Stimulated activated CD8-positive, alpha-beta memory T cell treated with anti-CD3 and anti-CD28 coated beads, Interleukin-4, amount 100 ng/mL, for 48 hours (primary cell): ENCODE data around the gene UBL7.

ENCODE experiments used
- DNase-seq: peaks from one replicate; pipeline ENCODE4 v3.0.0-alpha.2; 2020

The UBL7 gene

DNA sequence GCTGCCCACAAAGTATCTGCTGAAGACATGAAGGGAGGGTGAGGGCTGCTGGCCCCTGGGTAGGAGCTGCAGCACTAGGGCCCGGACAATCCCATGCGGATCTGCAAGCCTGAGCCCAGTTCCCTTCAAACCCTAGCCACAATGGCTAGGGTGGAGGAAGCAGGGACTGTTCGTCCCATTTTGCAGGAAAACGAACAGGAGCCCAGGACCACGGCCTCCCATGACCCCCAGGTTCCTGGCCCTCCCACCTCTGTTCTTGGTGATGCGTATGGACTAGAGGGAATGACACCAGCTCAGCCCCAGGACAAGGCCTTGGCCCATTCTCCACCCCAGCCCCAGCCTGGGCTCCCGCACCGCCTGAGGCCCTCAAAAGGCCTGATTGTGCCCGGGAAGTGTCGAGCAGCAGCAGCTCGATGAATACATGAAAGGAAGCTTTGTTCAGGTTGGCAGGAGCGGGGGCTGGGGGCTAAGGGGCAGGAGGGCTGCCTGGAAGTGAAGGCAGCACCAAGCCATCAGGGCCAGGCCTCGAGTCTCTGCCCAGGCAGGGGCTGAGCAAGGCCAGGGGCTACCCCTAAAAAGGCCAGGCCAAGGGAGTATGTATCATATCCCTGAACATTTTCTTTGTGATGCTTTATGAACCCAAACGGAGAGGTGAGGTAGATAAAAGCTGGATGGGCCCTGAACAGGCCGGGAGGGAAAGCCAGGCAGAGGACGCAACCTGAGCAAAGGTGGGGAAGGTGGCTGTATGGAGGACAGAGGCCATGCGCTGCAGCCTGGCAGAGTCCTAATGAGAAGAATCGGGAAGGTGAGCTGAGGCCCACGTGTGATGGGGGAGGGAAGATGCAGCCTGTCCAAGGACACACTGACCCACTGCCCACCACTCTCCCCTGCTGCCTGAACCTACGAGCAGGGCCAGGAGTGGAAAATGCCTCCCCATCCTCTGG is 39.4 kb downstream of the UBL7 start:
- no peak for DNase-seq

DNA sequence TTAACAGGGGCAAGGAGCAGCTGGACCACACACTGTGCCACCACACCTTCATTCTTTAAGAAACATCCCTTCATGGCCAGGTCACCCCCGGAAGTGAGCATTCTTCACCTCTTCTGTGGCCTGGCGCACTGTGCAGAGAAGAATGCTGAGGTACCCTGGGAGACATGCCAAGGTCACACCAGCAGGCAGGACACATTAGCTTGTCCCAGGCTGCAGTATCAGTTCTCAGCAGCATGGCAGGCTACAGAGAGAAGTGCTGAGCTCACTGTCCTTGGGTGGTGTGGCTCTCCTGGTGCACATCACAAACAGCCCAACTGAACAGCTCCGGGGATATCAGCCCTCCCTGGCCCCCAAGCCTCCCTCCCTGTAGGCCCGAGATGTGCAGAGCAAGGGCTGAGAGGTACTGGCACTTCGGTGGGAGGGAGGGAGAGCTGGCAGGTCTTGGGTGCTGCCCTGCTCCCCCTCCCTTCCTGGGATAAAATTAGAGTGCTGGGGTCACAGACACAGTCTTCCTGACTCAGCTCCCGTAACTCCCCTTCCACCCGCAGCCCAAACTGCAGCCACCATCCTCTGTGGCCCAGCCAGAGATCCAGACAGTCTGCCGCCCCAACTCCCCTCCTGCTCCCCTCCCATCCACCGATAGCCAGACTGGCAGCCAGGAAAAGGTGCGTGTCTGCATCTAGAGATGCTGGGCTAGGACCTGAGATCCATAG is 40.6 kb downstream of the UBL7 start:
- DNase-seq: no peak

DNA sequence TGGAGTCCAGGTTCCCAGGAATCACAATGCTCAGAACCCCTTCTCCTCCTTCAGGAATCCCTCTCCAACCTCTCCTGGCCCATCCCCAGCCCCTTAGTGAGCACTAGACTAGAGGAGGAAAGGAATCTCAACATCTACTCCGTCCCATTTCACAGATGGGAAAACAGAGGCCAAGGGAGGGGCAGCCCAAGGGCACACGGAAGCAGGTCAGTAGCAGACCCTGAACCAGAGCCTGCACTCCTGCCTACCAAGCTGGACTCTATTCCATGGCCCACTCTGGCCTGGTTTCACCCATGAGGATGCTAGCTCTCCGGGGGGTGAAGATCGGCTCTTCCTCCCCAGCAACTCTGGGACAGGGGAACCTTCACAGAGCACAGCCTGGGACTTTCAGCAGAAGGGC is 41.5 kb downstream of the UBL7 start:
- DNase-seq: no peak

DNA sequence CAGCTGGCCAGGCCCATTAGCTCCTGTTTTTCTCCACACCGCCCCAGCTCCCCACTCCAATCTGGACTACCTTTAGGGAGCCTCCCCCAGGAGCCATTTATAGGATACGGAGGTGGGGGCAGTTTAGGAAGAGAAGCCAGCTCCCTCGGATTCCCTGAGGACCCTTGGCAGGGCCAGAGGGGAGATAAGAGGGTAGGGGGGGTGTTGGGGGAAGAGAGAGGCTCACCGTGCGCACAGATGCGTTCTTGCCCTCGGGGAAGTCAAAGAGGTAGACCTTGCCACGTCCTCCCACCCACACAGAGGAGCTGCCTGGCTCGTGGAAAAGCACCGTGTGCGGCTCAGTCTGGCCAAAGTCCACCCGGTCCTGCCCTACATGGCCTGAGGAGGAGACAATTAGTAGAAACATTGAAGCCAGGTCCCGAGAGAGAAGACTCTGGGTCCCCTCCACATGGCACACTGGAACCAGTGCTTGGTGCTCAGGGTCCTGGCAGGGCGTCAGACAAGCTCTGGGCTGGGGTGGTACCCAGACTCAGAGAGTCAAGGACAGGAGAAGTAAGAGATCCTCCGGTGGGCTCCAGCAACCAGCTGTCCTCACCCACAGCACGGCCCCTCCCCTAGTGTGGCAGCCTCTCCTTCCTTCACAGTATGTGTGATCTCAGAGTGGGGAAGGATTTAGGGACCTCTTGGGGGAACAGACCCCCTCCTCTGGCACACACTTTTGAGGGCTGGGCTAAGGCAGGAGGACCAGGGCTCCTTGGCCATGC is 42.2 kb downstream of the UBL7 start:
- no peak for DNase-seq

DNA sequence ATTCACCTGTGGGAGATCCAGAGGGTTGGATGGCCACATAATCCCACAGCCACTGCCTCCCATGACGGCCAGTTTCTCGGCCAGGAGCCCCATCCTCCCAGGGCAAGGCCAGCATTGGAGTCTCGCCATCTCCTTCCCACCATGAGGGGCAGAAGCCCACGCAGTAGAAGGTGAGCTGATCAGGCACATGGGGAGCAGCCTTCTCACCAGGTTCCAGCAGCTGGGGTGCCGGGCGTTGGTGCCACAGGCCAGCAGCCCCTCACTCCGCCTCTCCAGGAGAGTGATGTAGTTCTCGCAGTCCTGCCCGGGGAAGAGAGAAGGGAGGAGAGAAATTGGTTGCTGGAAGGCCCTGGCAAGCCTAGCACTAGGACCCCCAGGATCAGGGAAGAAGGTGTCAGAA is 43.3 kb downstream of the UBL7 start:
- DNase-seq: no peak

DNA sequence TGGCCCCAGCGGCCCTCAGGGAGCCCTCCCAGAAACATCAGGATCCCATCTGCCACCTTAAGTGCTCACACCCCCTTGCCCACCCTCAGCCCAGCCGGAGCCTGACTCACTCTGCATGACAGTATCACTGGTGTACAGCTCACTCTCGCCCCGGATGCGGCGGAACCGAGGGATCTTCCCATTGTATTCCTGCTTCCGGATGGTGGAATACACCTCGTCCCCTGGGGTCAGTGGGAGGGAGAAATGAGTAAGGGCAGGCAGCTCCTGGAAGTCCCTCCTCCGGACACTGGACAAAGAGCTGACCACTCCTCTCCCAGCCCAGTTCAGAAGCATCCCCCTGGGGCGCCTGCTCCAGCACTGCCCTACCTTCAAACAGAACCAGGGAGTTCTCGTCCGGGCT is 43.7 kb downstream of the UBL7 start:
- no peak for DNase-seq

DNA sequence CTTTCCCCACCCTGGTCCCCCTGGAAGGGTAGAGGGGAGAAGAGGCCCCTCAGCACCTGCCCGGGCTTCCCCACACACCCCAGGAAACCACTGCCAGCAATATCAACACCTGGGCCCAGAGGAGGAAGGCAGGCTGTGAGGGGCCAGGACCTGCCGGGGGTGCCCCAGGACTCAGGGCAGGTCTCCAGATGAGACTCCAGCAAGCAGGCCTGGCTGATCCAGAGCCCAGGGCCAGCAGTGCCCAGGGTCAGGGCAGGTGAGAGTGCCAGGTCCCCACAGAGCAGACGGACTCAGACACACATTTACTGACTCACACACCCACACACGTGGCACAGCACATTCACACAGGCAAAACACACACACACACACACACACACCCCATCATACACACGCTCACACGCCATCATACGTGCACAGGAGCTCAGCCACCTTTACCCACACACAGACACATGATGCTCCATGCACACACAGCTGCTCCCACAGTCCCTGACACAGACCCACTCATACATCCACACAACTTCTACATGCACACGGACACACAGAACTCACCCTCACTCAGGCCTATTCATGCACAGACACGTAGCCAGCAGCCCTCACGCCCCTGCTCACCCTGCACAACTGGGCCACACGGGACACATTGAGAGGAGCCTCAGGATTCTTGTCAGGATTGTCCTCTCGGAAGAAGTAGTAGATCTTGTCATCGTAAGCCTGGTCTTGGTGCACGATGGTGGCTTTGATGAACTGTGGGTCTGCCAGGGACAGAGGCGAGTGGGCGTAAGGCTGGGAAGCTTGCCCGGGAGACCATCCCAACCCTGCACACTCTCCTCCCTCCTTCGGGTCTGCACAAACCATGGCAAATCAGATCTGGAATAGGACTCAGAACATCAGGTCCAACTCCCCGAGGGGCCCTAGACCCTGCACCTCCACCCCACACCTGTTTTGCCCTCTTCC is 44.7 kb downstream of the UBL7 start:
- no peak for DNase-seq

DNA sequence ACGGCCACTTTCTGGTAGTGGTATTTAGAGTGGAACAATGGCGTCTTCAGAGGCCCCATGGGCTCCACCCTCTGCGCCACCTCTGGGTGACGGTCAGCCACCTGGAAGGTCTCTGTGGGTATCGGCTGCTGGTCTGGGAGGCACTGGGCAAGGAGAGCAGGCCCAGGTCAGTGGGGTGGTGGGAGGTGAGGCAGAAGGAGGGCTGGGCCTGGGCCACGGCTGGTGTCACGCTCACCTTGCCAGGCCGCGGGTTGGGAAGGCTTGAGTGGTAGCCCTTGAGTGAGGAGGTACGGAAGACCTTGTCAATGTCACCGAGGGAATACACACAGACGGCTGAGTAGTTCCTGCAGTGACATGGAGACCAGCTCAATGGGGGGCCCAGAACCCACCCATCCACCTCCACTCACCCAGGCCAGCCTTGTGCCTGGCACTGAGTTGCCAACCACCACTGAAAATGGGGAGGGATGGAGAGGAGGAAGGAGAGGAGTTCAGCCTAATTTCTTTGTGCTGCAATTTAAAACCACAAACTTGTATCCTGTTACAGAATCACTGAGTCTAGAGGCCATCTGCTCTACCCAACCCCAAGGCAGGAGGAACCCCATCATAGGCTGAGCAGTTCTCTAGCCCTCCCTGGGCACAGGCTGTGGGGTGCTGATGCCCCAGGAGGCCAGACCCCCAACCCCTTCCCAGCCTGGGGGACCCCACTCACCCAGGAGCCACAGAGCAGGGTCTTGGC is 46.2 kb downstream of the UBL7 start:
- DNase-seq: no peak

DNA sequence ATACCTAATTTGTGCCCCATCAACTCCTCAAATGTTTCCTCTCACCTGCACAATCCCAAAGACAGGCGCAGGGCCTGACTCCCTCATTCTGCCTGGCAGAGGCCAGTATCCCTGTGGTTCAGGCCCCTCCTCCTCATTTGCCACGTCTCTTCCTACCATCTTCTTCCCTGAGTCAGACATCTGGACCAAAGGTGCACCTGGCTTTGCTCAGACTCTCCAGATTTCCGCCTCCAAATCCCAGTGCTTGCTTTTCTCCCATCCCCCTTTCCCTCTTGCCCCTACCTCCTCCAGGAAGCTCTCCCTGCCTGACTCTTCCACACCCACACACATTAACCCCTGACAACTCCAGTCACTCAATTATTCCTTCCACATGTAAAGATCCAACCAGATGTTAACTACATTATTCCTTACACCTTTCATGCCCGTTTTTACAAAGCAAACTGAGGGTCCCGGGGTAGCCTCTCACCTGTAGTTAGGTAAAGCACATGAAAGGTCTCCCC is 46.8 kb downstream of the UBL7 start:
- no peak for DNase-seq

DNA sequence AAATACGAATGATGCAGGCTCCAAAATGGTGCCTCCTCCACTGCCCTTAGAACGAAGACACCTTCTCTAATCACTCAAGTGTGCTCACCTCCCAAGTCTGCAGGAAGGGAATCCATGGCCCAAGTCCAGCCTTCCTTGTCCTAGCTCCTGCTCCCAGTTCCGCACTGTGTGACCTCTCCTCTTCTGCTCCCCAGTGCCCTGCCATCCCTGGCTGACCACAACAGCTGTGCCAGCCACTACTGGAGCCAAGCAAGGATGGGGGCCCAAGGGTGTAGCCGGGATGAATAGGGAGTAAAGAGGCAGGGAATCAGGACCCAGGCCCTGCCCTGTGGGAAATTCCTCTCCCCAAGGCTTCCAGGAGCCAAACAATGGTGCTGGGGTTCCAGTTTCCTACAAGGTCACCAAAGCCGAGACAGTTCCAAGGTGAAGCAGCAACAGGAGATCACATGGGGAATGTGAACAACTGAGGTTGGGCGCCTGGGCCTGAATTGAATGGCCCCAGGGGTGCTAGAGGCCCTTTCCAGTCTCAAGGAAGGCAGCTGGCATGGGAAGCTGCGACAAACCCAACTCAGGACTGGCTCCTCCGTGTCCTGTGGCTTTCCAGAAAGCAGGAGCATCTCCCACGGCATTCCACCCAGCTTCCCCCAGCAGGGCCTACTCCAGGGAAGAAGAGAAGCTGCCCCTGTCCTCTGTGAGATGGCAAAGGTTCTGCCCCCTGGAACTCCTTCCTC is 47.4 kb downstream of the UBL7 start:
- no peak for DNase-seq

DNA sequence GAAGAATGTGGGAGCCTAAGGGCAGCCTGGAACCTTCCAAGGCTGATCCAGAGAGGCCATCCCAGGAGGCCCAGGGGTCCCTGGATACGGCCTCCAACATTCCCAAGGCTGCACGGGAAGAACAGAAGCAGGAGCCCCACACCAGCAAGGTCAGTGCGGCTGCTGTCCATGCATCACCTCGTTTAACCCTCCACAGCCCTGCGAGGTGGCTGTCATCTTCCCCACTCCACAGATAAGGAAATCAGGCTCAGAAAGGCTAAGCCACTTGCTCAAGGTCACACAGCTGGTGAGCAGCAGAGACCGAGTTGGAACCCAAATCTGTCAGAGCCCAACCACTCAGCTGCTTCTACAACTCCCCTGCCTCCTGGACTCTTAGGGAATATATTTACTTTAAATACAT is 48.8 kb downstream of the UBL7 start:
- no peak for DNase-seq

DNA sequence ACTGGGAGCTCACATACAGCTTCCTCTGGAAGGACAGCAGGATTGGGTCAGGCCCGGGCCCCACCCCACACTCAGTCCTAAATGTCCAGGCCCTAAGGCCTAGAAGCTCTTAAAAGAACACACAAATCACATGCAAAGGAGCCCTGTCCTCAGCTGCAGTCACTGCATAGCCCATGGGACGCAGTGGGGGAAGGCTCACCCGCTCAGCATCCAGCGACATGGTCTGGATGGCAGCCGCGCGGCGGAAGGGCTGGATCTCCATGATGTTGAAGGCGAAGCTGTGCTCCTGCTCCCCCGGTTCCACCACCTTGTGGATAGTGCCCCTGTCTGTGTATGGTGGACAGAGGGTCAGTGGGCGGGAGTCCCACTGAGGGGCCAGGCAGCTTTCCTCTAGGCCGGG is 49.3 kb downstream of the UBL7 start:
- no peak for DNase-seq

DNA sequence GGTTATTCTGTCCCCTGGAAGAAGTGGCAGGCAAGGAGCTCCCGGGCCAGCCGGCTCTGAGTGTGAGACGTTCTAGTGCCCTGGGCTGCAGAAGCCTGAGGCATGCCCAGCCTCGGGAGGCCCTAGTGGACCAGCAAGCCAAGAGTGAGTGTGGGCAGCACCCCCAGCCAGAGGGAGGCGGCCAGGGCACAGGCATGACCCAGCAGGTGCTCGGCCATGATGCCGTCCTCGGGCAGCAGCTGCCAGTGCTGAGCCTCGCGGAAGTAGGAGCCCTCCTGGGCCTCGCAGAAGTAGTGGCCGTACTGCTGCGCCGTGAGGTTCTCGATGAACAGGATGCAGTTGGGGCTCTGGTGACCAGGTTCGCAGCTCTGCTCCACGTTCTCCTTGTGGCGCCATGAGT is 50.5 kb downstream of the UBL7 start:
- DNase-seq: no peak

DNA sequence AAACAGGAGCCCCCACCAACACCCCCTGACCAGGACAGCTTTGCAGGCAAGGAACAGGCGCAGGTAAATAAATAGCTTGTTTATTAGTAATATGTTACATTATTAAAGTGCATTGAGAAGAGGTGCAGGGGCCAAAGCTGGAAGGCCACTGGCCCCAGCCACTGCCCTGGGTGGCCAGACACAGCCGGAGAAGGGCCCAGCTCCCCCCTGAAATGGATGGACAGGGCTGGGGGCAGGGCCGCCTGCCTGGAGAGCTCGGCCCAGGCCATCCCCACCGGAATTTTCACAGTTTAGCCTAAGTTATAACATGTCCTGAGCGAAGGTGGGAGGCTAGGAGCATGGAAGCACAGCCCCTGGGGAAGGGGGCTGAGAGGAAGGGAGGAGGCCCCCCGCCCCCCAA is 51.7 kb downstream of the UBL7 start:
- no peak for DNase-seq

DNA sequence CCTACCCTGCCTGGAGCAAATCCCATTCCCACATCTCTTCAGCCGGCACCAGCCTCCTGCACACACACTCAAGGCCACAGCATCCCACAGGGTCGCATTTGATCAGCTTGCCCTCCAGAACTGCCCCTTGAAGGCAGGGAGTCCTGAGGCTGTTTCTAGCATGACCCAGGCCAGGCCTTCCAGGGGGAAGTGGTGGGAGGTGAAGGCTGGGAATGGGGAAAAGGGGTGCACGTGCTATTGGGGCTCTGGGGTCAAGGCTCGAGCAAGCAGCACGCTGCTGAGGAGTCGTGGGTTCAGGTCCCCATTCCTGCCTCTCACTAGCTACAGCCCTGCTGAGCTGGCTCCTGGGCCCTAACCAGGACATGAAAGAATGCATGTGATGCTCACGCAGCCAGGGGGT is 52.1 kb downstream of the UBL7 start:
- DNase-seq: no peak

DNA sequence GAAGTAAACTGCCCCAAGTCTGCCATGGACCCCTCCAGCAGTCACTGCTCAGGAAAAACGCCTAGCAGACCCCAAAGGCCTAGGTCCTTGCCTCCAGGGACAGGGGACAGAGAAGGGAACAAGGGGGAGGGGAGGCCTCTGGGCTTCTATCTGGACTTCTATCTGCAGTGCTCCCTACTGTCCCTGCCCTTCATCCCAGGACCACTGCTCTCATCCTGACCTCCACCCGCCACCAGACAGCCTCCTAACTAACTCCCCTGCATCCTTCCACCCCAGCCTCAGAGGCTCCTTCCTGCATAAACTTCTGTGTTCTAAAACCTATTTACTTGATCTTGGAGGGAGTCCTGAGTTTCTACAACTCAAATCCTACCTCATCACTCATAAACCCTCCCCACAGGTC is 52.6 kb downstream of the UBL7 start:
- no peak for DNase-seq

DNA sequence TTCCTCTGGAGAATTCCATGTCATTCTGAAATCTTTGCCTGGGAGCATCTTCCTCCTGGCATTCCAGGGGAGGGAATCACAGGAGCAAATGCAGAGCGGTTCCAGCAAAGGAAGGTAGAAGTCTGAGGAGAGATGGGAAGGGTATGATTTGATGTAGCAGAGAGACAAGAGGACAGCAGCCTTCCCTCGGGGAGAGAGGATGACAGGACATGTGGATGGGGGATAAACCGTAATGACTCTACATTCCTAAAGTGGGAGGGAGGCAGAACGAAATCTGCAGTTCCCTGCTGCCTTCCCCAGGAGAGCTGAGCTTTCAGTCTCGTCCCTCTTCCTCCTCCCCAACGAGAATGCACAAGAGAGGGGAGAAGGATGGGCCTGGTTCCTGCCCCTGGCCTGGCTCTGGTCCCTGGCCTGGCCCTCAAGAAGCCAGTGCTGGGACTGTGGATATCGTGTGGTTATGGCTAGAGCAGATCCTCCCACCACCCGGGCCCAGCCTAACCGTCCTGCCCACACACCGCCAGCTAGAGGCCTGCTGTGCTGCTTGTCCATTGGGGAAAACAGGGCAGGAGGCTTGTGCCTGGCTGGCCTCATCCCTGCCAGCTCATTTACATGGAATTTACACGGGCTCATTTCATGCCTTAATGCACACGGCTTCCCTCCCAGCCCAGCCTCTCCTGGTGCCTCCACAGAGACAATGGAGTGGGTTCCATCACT is 53.8 kb downstream of the UBL7 start:
- DNase-seq: peak; percentile 34

DNA sequence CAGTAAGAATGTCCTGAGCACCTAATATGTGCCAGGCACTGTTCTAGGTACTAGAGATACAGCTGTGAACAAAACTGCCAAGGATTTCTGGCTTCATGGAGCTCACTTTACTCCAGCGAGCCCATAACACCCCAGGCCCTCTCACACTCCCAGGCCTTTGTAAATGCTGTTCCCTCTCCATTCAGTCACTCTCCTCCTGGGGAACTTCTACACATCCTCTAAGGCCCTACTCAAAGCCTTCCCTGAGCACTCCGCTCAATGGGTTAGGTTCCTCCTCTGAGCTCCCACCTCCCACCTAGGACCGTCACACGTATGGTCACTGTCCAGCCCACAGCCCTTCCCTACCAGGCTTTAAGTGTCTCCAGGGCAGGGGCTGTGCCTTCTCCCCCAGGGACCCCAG is 54.4 kb downstream of the UBL7 start:
- no peak for DNase-seq

DNA sequence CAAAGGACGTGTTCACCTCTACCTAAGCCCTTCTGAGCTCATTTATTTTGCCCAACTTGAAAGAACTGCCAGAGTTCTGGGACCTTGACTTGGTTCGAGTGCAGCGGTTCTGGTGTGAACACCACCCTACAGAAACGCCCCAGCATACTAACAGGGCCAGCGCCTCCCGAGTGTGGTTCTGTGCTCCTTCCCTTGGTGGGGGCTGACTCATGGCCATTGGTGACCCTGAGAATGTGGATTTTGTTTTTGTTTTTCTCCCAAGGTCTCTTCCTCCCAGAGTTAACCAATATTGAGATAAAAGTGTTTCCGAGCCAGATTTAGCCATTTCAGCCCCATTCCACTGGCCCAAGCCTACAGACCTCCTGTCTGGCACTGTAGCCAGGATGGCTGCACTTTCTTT is 55.1 kb downstream of the UBL7 start:
- DNase-seq: no peak

DNA sequence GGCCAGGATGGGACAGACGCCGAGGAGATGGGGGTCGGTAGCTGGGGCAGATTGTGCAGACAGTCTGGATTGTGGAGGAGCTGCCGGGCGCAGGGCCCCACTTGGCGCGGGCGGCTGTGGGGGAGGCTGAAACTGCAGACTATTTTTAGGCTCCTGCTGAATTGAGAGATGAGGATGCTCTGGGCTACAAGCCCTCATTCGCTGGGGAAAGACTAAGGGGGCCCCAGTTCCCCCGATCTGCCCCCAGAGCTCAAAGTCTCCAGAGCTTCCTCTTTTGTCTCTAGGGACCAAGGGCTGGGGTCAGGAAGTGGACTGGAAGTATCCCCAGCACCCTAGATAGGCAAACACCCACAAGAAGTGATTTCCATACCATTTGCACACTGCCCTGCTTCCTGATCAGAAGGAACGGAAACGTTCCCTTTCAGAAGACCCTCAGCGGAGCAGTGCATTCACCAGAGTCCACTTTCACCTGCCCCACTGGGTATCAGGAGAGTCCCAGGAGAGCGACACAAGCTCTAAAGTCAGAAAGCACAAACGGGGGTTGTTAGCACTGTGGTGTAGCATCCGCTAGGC is 56.9 kb downstream of the UBL7 start:
- DNase-seq: peak; percentile 66
